Parathyroid adenoma (tissue), 2 donors: ENCODE measurements around the gene FMNL2.

ENCODE experiments used
- H2AFZ ChIP-seq: fragments of 300-600 bp; sonication (generic); one replicate; pipeline ENCODE4 v1.7.0; 2017; ENCODE audit warnings: antibody characterized with exemption, mild to moderate bottlenecking
- H3K27ac ChIP-seq: fragments of 300-600 bp; sonication (generic); one replicate; pipeline ENCODE4 v1.7.0; 2017
- H3K27me3 ChIP-seq: fragments of 300-600 bp; sonication (generic); one replicate; pipeline ENCODE4 v1.7.0; 2017; ENCODE audit warnings: low read length; ENCODE audit not compliant: control insufficient read depth, insufficient read depth
- H3K36me3 ChIP-seq: fragments of 300-600 bp; sonication (generic); one replicate; pipeline ENCODE4 v1.7.0; 2017; ENCODE audit warnings: low read length; ENCODE audit not compliant: control insufficient read depth, insufficient read depth
- H3K4me1 ChIP-seq: fragments of 300-600 bp; sonication (generic); one replicate; pipeline ENCODE4 v1.7.0; 2017; ENCODE audit warnings: control low read depth
- H3K4me2 ChIP-seq: fragments of 300-600 bp; sonication (generic); one replicate; pipeline ENCODE4 v1.7.0; 2017; ENCODE audit warnings: low read length
- H3K4me3 ChIP-seq: fragments of 300-600 bp; sonication (generic); one replicate; pipeline ENCODE4 v1.7.0; 2017; ENCODE audit warnings: low read depth, low read length
- H3K79me2 ChIP-seq: fragments of 300-600 bp; sonication (generic); one replicate; pipeline ENCODE4 v1.7.0; 2017; ENCODE audit warnings: control low read depth
- H3K9ac ChIP-seq: fragments of 300-600 bp; sonication (generic); one replicate; pipeline ENCODE4 v1.7.0; 2017; ENCODE audit warnings: mild to moderate bottlenecking
- H3K9me3 ChIP-seq: fragments of 300-600 bp; sonication (generic); one replicate; pipeline ENCODE4 v1.7.0; 2017; ENCODE audit warnings: low read length; ENCODE audit not compliant: control insufficient read depth
- CTCF ChIP-seq: fragments of 300-600 bp; sonication (generic); IDR thresholded peaks from one replicate; pipeline ENCODE4 v1.7.0; 2017; ENCODE audit warnings: antibody characterized with exemption, mild to moderate bottlenecking
- donor health status: primary hyperparathyroidism.

FMNL2 gene

GRCh38 chr2:152363936-152364335 is 29.0 kb downstream of the FMNL2 start:
- Histone ChIP-seq H3K9ac (no peak overlapping the region), H2AFZ (no peak overlapping the region), H3K27me3 (no peaks in the 10 kb centered on the region), H3K79me2 (peaks cover 30% of the 10 kb centered on the region), H3K36me3 (no peaks in the 10 kb centered on the region), H3K4me3 (no peak overlapping the region), H3K4me2 (no peak overlapping the region), H3K9me3 (no peaks in the 10 kb centered on the region), H3K27ac (no peak overlapping the region), H3K4me1 (peaks cover 2% of the 10 kb centered on the region)
- TF ChIP-seq CTCF: no peak

GRCh38 chr2:152367547-152368390 is 32.8 kb downstream of the FMNL2 start:
- no peak overlapping the region for H3K9ac ChIP-seq
- no peaks in the 10 kb centered on the region for H3K9me3 ChIP-seq
- no peak for TF ChIP-seq CTCF
- H3K4me3 ChIP-seq: no peak overlapping the region
- no peaks in the 10 kb centered on the region for H3K36me3 ChIP-seq
- H3K27ac ChIP-seq: no peak overlapping the region
- no peak overlapping the region for H2AFZ ChIP-seq
- no peak overlapping the region for H3K4me2 ChIP-seq
- peaks cover 25% of the 10 kb centered on the region for H3K79me2 ChIP-seq
- H3K27me3 ChIP-seq: no peaks in the 10 kb centered on the region
- H3K4me1 ChIP-seq: peaks cover 13% of the 10 kb centered on the region

GRCh38 chr2:152369176-152369860 is 34.3 kb downstream of the FMNL2 start:
- H3K4me1 ChIP-seq: peaks cover 14% of the 10 kb centered on the region
- H3K4me3 ChIP-seq: no peak overlapping the region
- TF ChIP-seq CTCF: no peak
- H3K9ac ChIP-seq: no peak overlapping the region
- H2AFZ ChIP-seq: no peak overlapping the region
- H3K79me2 ChIP-seq: peaks cover 20% of the 10 kb centered on the region
- H3K4me2 ChIP-seq: no peak overlapping the region
- H3K9me3 ChIP-seq: no peaks in the 10 kb centered on the region
- H3K27me3 ChIP-seq: no peaks in the 10 kb centered on the region
- H3K36me3 ChIP-seq: no peaks in the 10 kb centered on the region
- H3K27ac ChIP-seq: no peak overlapping the region

- Histone ChIP-seq H3K27ac (no peak overlapping the region), H3K9ac (no peak overlapping the region), H3K9me3 (no peaks in the 10 kb centered on the region), H3K36me3 (no peaks in the 10 kb centered on the region), H2AFZ (no peak overlapping the region), H3K79me2 (peaks cover 7% of the 10 kb centered on the region), H3K4me2 (no peak overlapping the region), H3K27me3 (no peaks in the 10 kb centered on the region), H3K4me3 (no peak overlapping the region), H3K4me1 (peaks cover 14% of the 10 kb centered on the region)
- no peak for TF ChIP-seq CTCF
These were observed 35.8 kb downstream of the FMNL2 start for GRCh38 chr2:152370783-152371182.
